CD4-positive, CD25-positive, alpha-beta regulatory T cell (primary cell): Measurements from ENCODE around the gene GPR62. TPM values are rescaled to one million over a fixed set of nuclear protein-coding genes. Genes with fewer than 3 reads are reported as not detected.
A peak's percentile ranks its signal among the peaks of the same experiment; 100 is the strongest.

Experiments
- ATAC-seq, 2 donors: fragments of 150-1000 bp; cut with Tn5 transposase; one replicate each; pipeline ENCODE4 v1.10.0; 2021; ENCODE audit warnings: low read depth in 2 of 2, moderate number of reproducible peaks in 2 of 2, moderate library complexity in 1 of 2
- DNase-seq, 3 donors: peaks; one replicate each; pipeline versions ENCODE4 v3.0.0 to v3.0.0-alpha.2; 2012 to 2022; ENCODE audit warnings: mixed read lengths in 1 of 3
- H3K27ac ChIP-seq: one replicate; pipeline ENCODE4 v1.7.0; 2013; ENCODE audit warnings: mild to moderate bottlenecking, low read length; ENCODE audit not compliant: insufficient read depth, poor library complexity, severe bottlenecking
- H3K27me3 ChIP-seq: one replicate; pipeline ENCODE4 v1.7.0; 2013; ENCODE audit warnings: low read length; ENCODE audit not compliant: control insufficient read depth, insufficient read depth
- H3K36me3 ChIP-seq: one replicate; pipeline ENCODE4 v1.7.0; 2013; ENCODE audit warnings: mild to moderate bottlenecking, low read length, moderate library complexity; ENCODE audit not compliant: control insufficient read depth, insufficient read depth
- H3K4me1 ChIP-seq: 2 replicates; pipeline ENCODE4 v1.7.0; 2013; ENCODE audit warnings: mild to moderate bottlenecking, low read length; ENCODE audit not compliant: insufficient read depth, control insufficient read depth, poor library complexity, severe bottlenecking
- H3K4me3 ChIP-seq: one replicate; pipeline ENCODE4 v1.7.0; 2013; ENCODE audit warnings: low read depth, mild to moderate bottlenecking, low read length, moderate library complexity
- H3K9me3 ChIP-seq, 2 experiments: 1 replicate in 1 of 2; 2 replicates in 1 of 2; pipeline ENCODE4 v1.7.0; 2013; ENCODE audit warnings: low read length in 2 of 2, mild to moderate bottlenecking in 1 of 2, moderate library complexity in 1 of 2; ENCODE audit not compliant: control insufficient read depth in 2 of 2
- H3K27ac Mint-ChIP-seq, 3 donors: one replicate each; pipeline ENCODE4 v1.8.0; 2020 to 2022; ENCODE audit warnings: mild to moderate bottlenecking in 3 of 3, mixed read lengths in 3 of 3, moderate library complexity in 2 of 3
- H3K27me3 Mint-ChIP-seq: one replicate; pipeline ENCODE4 v1.8.0; 2022; ENCODE audit warnings: mild to moderate bottlenecking, mixed read lengths
- H3K36me3 Mint-ChIP-seq: one replicate; pipeline ENCODE4 v1.8.0; 2020; ENCODE audit warnings: mixed read lengths
- H3K4me1 Mint-ChIP-seq, 4 donors: one replicate each; pipeline ENCODE4 v1.8.0; 2020 to 2022; ENCODE audit warnings: mixed read lengths in 4 of 4, mild to moderate bottlenecking in 1 of 4
- H3K4me3 Mint-ChIP-seq, 4 donors: one replicate each; pipeline ENCODE4 v1.8.0; 2020 to 2022; ENCODE audit warnings: mild to moderate bottlenecking in 4 of 4, mixed read lengths in 4 of 4, moderate library complexity in 3 of 4
- H3K9me3 Mint-ChIP-seq, 7 donors: one replicate each; pipeline ENCODE4 v1.8.0; 2020 to 2022; ENCODE audit warnings: mixed read lengths in 7 of 7, mild to moderate bottlenecking in 3 of 7, moderate library complexity in 2 of 7
- polyA plus RNA-seq, 4 donors: library from polyadenylated mRNA; unstranded; fragments of 300-500 nt; fragmentation: Illumina TruSeq; gene quantifications; one replicate each; pipeline ENCODE4 v1.2.3, GENCODE V29; 2021
- total RNA-seq: library from RNA; stranded (reverse); gene quantifications from one replicate; pipeline ENCODE4 v1.2.3, GENCODE V29; 2022

Gene GPR62
- total and polyA plus RNA-seq, 5 donors from 2014 or later: 0.22 TPM; not detected in 4

- peaks cover 31% of the 10 kb centered on the region for H3K4me1 ChIP-seq
- H3K36me3 ChIP-seq: no peaks in the 10 kb centered on the region
- Mint-ChIP-seq H3K36me3 (no peaks in the 10 kb centered on the region), H3K4me1 (peaks cover 8 to 40% (median 21%) of the 10 kb centered on the region in 4 donors), H3K27me3 (no peaks in the 10 kb centered on the region), H3K9me3 (no peaks in the 10 kb centered on the region), H3K4me3 (peak within 1 kb of the TSS; percentile 93 to 97 (median 94)), H3K27ac (peak within 1 kb of the TSS; percentile 96 to 98 (median 98))
- no peaks in the 10 kb centered on the region for H3K9me3 ChIP-seq
- ATAC-seq (peak; percentile 67 to 71), DNase-seq (peak; percentile 56 to 82 (median 76))
- no peaks in the 10 kb centered on the region for H3K27me3 ChIP-seq
- H3K27ac ChIP-seq: peak within 1 kb of the TSS; percentile 85
- peak within 1 kb of the TSS; percentile 86 for H3K4me3 ChIP-seq
Observed at GRCh38 chr3:51982838-51983577, 27.8 kb downstream of the GPR62 start, which contains the start of gene ACY1. Gene ACY1, plus strand, starts transcription at chr3:51983535. Its CDS starts 530 bp downstream, at chr3:51984065.

GRCh38 chr3:51983578-51984268 is 28.5 kb downstream of the GPR62 start:
- peak overlapping the region; percentile 85 for H3K27ac ChIP-seq
- no peak for DNase-seq
- no peaks in the 10 kb centered on the region for H3K9me3 ChIP-seq
- ATAC-seq: peak; percentile 4 to 8
- no peak overlapping the region for H3K4me3 ChIP-seq
- no peaks in the 10 kb centered on the region for H3K27me3 Mint-ChIP-seq
- H3K36me3 ChIP-seq: no peaks in the 10 kb centered on the region
- peak overlapping the region; percentile 89 to 98 (median 96) for H3K27ac Mint-ChIP-seq
- peaks cover 8 to 37% (median 21%) of the 10 kb centered on the region in 4 donors for H3K4me1 Mint-ChIP-seq
- no peaks in the 10 kb centered on the region for H3K27me3 ChIP-seq
- H3K4me1 ChIP-seq: peaks cover 30% of the 10 kb centered on the region
- H3K9me3 Mint-ChIP-seq: peaks cover 0 to 1% (median 0%) of the 10 kb centered on the region in 7 donors
- H3K4me3 Mint-ChIP-seq: peak overlapping the region; percentile 93 to 95 (median 94)
- H3K36me3 Mint-ChIP-seq: no peaks in the 10 kb centered on the region

DNA sequence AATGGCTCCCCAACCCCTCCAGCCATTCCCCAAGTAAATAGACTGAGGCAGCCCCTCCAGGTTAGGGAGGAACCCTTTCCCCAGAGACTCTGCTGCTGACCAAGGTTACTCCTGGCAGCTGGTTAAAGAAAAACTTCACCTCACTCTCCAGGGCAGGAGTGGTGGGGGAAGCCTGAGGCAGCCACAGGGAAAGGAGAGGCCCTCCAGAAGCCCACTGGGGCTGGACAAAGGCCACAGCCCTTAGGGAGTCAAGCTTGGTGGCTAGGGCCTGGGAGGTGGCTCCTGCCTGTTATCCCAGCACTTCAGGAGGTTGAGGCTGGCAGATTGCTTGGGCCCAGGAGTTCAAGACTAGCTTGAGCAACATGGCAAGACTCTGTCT is 29.1 kb downstream of the GPR62 start:
- H3K9me3 ChIP-seq: no peaks in the 10 kb centered on the region
- H3K9me3 Mint-ChIP-seq: peaks cover 0 to 1% (median 0%) of the 10 kb centered on the region in 7 donors
- no peak overlapping the region for H3K27ac ChIP-seq
- peak overlapping the region; percentile 36 to 98 (median 89) for H3K27ac Mint-ChIP-seq
- H3K27me3 Mint-ChIP-seq: no peaks in the 10 kb centered on the region
- H3K4me3 Mint-ChIP-seq: peak overlapping the region; percentile 48 to 95 (median 94)
- ATAC-seq (no peak), DNase-seq (no peak)
- no peaks in the 10 kb centered on the region for H3K27me3 ChIP-seq
- peaks cover 30% of the 10 kb centered on the region for H3K4me1 ChIP-seq
- no peaks in the 10 kb centered on the region for H3K36me3 Mint-ChIP-seq
- H3K4me1 Mint-ChIP-seq: peaks cover 8 to 33% (median 19%) of the 10 kb centered on the region in 4 donors
- no peaks in the 10 kb centered on the region for H3K36me3 ChIP-seq
- H3K4me3 ChIP-seq: no peak overlapping the region

- Mint-ChIP-seq H3K4me1 (peaks cover 8 to 33% (median 19%) of the 10 kb centered on the region in 4 donors), H3K4me3 (peak overlapping the region; percentile 52 to 94 (median 82)), H3K27ac (peak overlapping the region in 2 of 3 donors; percentile 47 to 98), H3K36me3 (no peaks in the 10 kb centered on the region), H3K27me3 (no peaks in the 10 kb centered on the region), H3K9me3 (peaks cover 0 to 1% (median 0%) of the 10 kb centered on the region in 7 donors)
- no peak overlapping the region for H3K4me3 ChIP-seq
- H3K4me1 ChIP-seq: peaks cover 30% of the 10 kb centered on the region
- ATAC-seq: no peak
- no peak for DNase-seq
- no peaks in the 10 kb centered on the region for H3K36me3 ChIP-seq
- no peaks in the 10 kb centered on the region for H3K27me3 ChIP-seq
- no peaks in the 10 kb centered on the region for H3K9me3 ChIP-seq
- no peak overlapping the region for H3K27ac ChIP-seq
Observed at GRCh38 chr3:51985063-51985462, 29.9 kb downstream of the GPR62 start.

DNA sequence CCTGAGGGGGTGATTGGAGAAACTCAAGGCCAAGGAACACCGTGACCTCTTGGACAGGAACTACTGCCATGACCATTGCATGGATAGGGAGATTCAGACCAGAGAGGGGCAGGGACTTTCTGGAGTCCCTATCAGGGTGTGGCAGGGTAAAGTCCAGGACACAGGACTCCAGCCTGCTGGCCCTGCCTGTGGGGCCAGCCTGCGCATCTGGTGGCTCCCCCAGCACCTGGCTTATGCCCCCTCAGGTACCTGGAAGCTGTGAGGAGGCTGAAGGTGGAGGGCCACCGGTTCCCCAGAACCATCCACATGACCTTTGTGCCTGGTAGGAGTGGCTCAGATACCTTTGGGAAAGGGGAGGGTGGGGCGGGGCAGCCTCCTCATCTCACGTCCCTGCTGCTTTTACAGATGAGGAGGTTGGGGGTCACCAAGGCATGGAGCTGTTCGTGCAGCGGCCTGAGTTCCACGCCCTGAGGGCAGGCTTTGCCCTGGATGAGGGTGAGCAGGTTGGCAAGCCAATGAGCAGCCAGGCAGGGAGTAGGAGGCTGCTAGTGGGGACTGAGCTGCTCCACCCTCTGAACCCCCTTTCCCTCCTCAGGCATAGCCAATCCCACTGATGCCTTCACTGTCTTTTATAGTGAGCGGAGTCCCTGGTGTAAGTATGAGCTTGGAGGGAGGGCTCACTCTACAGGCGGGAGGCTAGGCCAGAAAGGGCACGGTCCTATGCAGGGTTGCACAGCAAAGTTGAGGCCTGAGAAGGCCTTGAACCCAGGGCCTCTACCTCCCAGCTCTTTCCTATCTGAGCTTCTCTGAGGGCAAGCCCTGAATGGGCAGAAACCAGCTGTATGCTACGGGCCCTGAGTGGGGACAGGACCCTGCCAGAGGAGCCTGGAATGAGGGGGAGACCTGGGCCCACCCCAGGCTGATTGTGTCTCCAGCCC is 31.1 kb downstream of the GPR62 start:
- Histone ChIP-seq H3K4me1 (peaks cover 26% of the 10 kb centered on the region), H3K27ac (peak overlapping the region; percentile 8), H3K27me3 (no peaks in the 10 kb centered on the region), H3K9me3 (no peaks in the 10 kb centered on the region), H3K4me3 (no peak overlapping the region), H3K36me3 (no peaks in the 10 kb centered on the region)
- peak overlapping the region in 1 of 4 donors; percentile 94 for H3K4me3 Mint-ChIP-seq
- DNase-seq: no peak
- no peak for ATAC-seq
- H3K4me1 Mint-ChIP-seq: peaks cover 8 to 29% (median 19%) of the 10 kb centered on the region in 4 donors
- H3K27me3 Mint-ChIP-seq: no peaks in the 10 kb centered on the region
- no peak overlapping the region for H3K27ac Mint-ChIP-seq
- H3K36me3 Mint-ChIP-seq: peaks cover 2% of the 10 kb centered on the region
- H3K9me3 Mint-ChIP-seq: peaks cover 0 to 1% (median 0%) of the 10 kb centered on the region in 7 donors

GRCh38 chr3:51987568-51987967 is 32.4 kb downstream of the GPR62 start:
- H3K27me3 ChIP-seq: no peaks in the 10 kb centered on the region
- peaks cover 3 to 27% (median 18%) of the 10 kb centered on the region in 4 donors for H3K4me1 Mint-ChIP-seq
- ATAC-seq: no peak
- peaks cover 0 to 1% (median 0%) of the 10 kb centered on the region in 7 donors for H3K9me3 Mint-ChIP-seq
- no peak overlapping the region for H3K4me3 ChIP-seq
- no peak for DNase-seq
- H3K9me3 ChIP-seq: no peaks in the 10 kb centered on the region
- H3K4me3 Mint-ChIP-seq: peak overlapping the region in 1 of 4 donors; percentile 47
- peaks cover 7% of the 10 kb centered on the region for H3K36me3 ChIP-seq
- peaks cover 4% of the 10 kb centered on the region for H3K36me3 Mint-ChIP-seq
- H3K27ac Mint-ChIP-seq: no peak overlapping the region
- no peak overlapping the region for H3K27ac ChIP-seq
- no peaks in the 10 kb centered on the region for H3K27me3 Mint-ChIP-seq
- H3K4me1 ChIP-seq: peaks cover 17% of the 10 kb centered on the region
